Activated naive CD4-positive, alpha-beta T cell treated with anti-CD3 and anti-CD28 coated beads, Interleukin-2, amount 10 ng/mL, durations not matched to agents 7 days and 5 days (primary cell): ENCODE results near the gene PDE4B.

ENCODE experiments used
- CTCF ChIA-PET: fragments of 350-600 bp; sonication (Branson Sonifier 250); formaldehyde crosslinking; loops from one replicate; lab custom pipeline; 2021; ENCODE audit warnings: antibody characterized with exemption; lab: Charles Lee
- DNase-seq: peaks from one replicate; pipeline ENCODE4 v3.0.0-alpha.2; 2020
- H3K27ac Mint-ChIP-seq: one replicate; pipeline ENCODE4 v1.8.0; 2021; ENCODE audit warnings: mild to moderate bottlenecking, moderate library complexity, mixed read lengths
- H3K27me3 Mint-ChIP-seq: one replicate; pipeline ENCODE4 v1.8.0; 2021; ENCODE audit warnings: mild to moderate bottlenecking, mixed read lengths
- H3K36me3 Mint-ChIP-seq: one replicate; pipeline ENCODE4 v1.8.0; 2021; ENCODE audit warnings: mixed read lengths
- H3K4me1 Mint-ChIP-seq: one replicate; pipeline ENCODE4 v1.8.0; 2021; ENCODE audit warnings: mixed read lengths
- H3K4me3 Mint-ChIP-seq: one replicate; pipeline ENCODE4 v1.8.0; 2021; ENCODE audit warnings: mild to moderate bottlenecking, moderate library complexity, mixed read lengths
- H3K9me3 Mint-ChIP-seq: one replicate; pipeline ENCODE4 v1.8.0; 2021; ENCODE audit warnings: mixed read lengths

PDE4B gene

DNA sequence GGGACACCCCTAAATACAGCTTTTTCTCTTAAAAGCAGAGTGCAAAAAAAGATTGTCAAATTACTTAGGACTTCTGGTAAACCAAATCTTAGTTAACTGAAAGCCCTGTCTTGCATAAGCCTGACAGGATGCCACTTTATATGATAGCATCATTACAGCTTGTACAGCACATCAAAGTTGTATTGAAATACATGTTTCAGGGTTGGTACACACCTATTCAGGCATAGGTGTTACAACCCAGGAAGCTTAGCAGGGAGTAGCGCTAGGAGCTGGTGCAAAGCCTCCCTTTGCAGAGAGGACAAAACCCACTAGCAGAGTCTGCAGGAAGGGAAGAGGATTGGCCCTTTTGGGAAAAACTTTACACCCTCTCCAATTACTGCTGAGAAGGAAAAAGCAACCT lies 482.4 kb downstream of the PDE4B start:
- Mint-ChIP-seq H3K27ac (peak overlapping the region; percentile 90), H3K4me1 (peaks cover 93% of the 10 kb centered on the region), H3K4me3 (peak overlapping the region; percentile 57), H3K9me3 (no peaks in the 10 kb centered on the region), H3K36me3 (peaks cover 7% of the 10 kb centered on the region), H3K27me3 (no peaks in the 10 kb centered on the region)
- DNase-seq: peak; percentile 36
- CTCF ChIA-PET: interaction anchor here (0.6 to 2.1 kb wide), 12 partner anchors 9 to 171 kb away, joined by 3 to 14 read pairs (median 4); no protein-coding TSS in a partner anchor

DNA sequence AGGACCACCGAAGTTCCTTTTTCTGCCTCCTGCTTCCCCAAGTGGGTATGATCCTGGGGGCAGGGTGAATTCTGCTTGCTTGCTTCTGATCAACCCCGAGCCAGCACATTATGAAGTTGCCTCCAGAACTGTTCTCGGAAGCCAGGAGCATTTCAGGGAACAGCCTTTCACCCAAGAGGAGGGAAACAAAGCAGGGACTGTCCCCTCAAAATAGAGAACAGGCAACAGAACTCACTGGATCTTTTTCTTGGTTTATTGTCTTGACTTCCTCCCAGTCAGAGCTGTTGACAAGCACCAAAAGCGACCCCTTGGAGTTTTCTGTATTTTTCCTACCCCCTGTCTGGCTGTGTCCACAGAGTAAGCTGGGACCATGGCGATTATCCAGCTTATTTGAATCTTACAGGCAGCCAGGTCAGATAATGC lies 482.9 kb downstream of the PDE4B start:
- peak overlapping the region; percentile 57 for H3K4me3 Mint-ChIP-seq
- peak overlapping the region; percentile 90 for H3K27ac Mint-ChIP-seq
- CTCF ChIA-PET: interaction anchor here (0.8 to 2.0 kb wide), 5 partner anchors 16 to 171 kb away, joined by 3 to 14 read pairs (median 4); no protein-coding TSS in a partner anchor
- H3K4me1 Mint-ChIP-seq: peaks cover 93% of the 10 kb centered on the region
- peaks cover 11% of the 10 kb centered on the region for H3K36me3 Mint-ChIP-seq
- H3K9me3 Mint-ChIP-seq: no peaks in the 10 kb centered on the region
- DNase-seq: peak; percentile 29
- H3K27me3 Mint-ChIP-seq: no peaks in the 10 kb centered on the region

DNA sequence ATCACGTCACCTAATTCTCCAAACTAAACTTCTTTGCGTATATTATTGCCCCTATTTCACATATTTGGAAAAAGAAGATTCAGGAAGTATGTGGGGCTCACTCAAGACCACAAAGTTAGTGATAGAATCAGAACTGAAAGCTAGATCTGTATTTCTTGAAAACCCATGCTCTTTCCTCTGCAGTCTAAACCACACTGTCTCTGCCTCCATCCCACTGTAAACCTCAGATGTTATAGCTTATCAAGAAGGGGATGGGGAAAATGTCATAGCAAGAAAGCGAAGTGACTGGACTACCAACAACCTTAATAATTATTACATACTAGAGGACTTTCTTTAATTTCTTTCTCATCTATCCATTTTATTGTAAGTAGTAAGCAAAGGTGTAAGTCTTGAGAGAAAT lies 483.5 kb downstream of the PDE4B start:
- peak; percentile 42 for DNase-seq
- peaks cover 93% of the 10 kb centered on the region for H3K4me1 Mint-ChIP-seq

DNA sequence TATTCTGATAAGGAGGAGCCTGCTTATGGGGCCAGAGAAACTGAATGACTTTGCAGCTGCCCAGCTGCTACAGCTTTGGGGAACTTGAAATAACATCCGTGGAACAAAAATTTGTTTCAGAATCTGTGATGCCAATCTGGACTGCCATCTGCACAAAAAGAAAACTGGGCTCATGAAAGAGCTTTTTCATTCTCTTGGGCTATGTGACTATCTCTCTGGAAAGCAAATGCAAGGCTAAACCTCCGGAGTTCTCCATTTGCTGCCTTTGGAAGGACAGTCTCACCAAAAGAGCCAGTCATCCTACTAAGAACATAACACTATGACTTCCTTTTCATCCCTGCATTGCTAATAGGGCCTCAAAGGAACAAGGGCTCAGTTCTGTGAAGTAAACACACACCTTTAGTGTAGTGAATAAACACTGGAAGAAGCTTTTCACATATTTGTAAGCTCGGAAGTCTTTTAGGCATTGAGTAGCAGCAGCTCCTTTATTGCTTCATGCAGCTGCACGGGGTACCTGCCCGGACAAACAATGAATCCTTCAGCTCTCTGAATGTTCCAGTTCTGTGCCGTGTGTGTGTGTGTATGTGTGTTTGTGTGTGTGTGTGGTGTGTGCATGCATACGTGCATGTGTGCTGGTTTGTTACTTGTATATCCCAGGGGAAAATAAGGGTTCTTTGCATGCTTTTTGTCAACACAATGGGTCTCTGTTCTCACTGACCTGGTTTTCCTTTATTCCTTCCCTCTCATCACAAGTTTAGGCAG lies 485.7 kb downstream of the PDE4B start:
- Mint-ChIP-seq H3K36me3 (peaks cover 11% of the 10 kb centered on the region), H3K4me3 (peak overlapping the region; percentile 27), H3K4me1 (peaks cover 95% of the 10 kb centered on the region), H3K27ac (peak overlapping the region; percentile 79), H3K9me3 (no peaks in the 10 kb centered on the region), H3K27me3 (no peaks in the 10 kb centered on the region)
- no peak for DNase-seq
- CTCF ChIA-PET: interaction anchor here (1.6 kb wide), 1 partner anchor 26 kb away, joined by 6 read pairs; no protein-coding TSS in a partner anchor

More for the DNA sequence above, 483.5 kb downstream of the PDE4B start:
- Mint-ChIP-seq H3K36me3 (peaks cover 11% of the 10 kb centered on the region), H3K9me3 (no peaks in the 10 kb centered on the region), H3K4me3 (peak overlapping the region; percentile 57), H3K27me3 (no peaks in the 10 kb centered on the region), H3K27ac (peak overlapping the region; percentile 90)
- CTCF ChIA-PET: interaction anchor here (0.8 to 1.1 kb wide), 4 partner anchors 17 to 59 kb away, joined by 3 to 4 read pairs (median 4); no protein-coding TSS in a partner anchor

DNA sequence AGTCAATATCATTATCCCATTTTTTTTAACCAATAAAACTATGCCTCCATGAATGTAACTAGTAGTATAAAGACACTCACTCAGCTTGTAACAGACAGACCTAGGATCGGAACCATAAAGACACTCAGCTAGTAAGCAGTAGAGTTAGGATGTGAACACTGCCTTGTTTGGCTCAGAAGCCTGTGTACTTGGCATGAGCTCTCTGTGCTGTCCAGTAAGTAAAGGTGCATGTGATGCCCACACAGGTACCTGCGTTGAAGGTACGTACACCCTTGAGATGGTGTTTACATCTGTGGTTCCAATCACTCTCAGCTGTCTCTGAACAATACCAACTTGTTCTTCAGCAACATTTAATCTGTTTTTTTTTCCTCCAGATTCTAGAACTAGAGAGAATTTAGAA lies 489.1 kb downstream of the PDE4B start:
- H3K27me3 Mint-ChIP-seq: no peaks in the 10 kb centered on the region
- no peak for DNase-seq
- peaks cover 96% of the 10 kb centered on the region for H3K4me1 Mint-ChIP-seq
- peak overlapping the region; percentile 90 for H3K27ac Mint-ChIP-seq
- H3K36me3 Mint-ChIP-seq: peaks cover 11% of the 10 kb centered on the region
- no peaks in the 10 kb centered on the region for H3K9me3 Mint-ChIP-seq
- H3K4me3 Mint-ChIP-seq: no peak overlapping the region
- CTCF ChIA-PET: interaction anchor here (0.6 to 3.0 kb wide), 25 partner anchors 8 to 163 kb away, joined by 3 to 22 read pairs (median 5); no protein-coding TSS in a partner anchor

DNA sequence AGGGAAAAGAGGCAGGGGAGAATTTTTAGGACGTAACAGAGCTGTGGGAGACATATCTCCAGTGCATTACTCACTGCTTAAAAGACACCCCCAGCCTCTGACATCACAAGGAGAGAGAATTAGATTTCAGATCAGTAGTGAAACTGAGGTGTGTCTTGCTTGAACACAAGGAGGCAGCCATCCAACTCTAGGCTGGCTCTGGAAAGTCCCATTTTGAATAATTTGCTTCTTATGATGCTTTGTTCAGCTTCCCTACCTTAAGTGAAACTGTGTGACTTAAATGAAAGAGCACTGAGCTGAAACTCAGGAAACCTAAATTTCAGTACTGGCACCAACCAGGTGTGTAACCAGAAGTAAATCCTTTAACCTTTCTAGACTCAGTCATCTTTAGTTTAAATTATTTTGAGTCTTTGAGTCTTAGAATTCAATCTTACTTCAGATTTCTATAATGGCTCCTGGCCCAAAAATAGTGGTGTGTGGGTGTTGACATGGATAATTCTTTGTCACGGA lies 489.7 kb downstream of the PDE4B start:
- no peaks in the 10 kb centered on the region for H3K27me3 Mint-ChIP-seq
- H3K4me3 Mint-ChIP-seq: no peak overlapping the region
- no peaks in the 10 kb centered on the region for H3K9me3 Mint-ChIP-seq
- peaks cover 92% of the 10 kb centered on the region for H3K4me1 Mint-ChIP-seq
- H3K27ac Mint-ChIP-seq: peak overlapping the region; percentile 90
- H3K36me3 Mint-ChIP-seq: peaks cover 9% of the 10 kb centered on the region
- CTCF ChIA-PET: interaction anchor here (0.7 to 3.0 kb wide), 26 partner anchors 9 to 163 kb away, joined by 3 to 22 read pairs (median 4); no protein-coding TSS in a partner anchor
- DNase-seq: peak; percentile 77

DNA sequence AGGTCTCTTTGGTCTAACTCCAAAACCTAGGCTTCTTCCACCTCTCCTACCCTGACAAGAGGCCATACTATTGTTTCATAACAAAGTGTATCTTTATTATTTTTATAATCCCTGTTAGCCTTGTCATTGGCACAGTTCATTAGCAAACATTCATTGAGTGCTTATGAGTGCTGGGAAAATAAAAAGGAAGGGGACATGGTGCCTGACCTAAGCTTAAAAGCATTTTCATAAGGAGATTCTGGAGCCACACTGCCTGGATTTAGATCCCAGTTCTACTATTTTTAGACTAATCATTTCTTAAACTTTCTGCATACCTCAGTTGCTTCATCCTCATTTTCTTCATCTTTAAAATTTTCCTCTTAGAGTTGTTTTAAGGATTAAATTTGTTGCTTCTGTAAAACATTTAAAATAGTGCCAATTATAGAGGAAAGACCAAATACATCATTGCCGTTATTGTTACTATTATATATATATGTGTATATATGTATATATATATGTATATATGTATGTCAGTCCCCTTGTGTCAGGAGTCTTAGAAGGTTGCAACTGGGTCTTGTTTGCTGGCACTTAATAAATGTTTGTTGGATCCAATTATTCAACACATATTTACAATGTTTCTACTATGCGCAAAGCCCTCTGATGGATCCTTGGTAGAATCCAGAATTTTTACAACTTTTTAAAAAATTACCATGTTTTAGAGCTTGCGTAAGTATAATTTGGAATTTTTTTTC lies 490.4 kb downstream of the PDE4B start:
- Mint-ChIP-seq H3K9me3 (no peaks in the 10 kb centered on the region), H3K4me3 (no peak overlapping the region), H3K27me3 (no peaks in the 10 kb centered on the region), H3K4me1 (peaks cover 88% of the 10 kb centered on the region), H3K27ac (peak overlapping the region; percentile 90), H3K36me3 (peaks cover 9% of the 10 kb centered on the region)
- CTCF ChIA-PET: interaction anchor here (0.7 to 3.0 kb wide), 21 partner anchors 8 to 162 kb away, joined by 3 to 22 read pairs (median 5); no protein-coding TSS in a partner anchor
- DNase-seq: no peak

DNA sequence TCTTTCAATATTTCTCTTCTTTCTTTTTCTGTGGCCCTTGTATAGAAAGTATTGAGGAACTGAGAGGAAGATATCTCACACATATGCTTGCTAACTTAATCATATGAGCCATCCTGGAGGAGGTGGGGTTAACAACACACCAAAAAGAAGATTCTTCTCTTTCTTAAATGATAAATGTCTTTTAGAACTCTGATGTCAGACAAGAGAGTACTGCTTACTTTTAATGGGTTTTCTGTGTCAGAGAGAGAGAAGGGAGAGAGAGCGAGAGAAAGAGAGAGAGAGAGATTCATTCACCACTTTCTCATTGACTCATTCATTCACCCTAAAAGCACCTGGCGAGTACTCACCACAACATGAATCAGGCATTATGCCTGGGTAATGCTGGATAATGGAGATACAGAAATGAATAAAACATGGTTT lies 490.9 kb downstream of the PDE4B start:
- Mint-ChIP-seq H3K36me3 (peaks cover 9% of the 10 kb centered on the region), H3K4me3 (peak overlapping the region; percentile 0)
- DNase-seq: no peak

DNA sequence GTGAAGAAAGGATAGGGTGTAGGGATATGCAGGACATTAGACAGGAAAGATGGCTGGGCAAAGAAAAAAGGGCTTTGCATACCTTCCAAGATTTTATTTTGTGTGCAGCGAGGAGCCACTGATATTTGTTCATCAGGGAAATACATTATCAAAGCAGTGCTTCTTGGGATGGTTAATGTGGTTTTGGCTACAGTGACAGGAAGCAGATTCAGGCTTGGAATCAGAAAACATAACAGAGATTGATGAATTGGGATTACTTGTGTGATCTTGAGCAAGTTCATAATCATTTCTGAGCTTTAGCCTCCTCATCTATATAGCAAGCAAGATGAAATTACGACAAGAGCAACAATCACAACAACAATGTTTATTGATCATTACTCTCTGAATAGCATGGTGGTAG lies 492.1 kb downstream of the PDE4B start:
- H3K27me3 Mint-ChIP-seq: no peaks in the 10 kb centered on the region
- no peak overlapping the region for H3K27ac Mint-ChIP-seq
- H3K9me3 Mint-ChIP-seq: no peaks in the 10 kb centered on the region
- H3K4me3 Mint-ChIP-seq: no peak overlapping the region
- peaks cover 73% of the 10 kb centered on the region for H3K4me1 Mint-ChIP-seq
- no peak for DNase-seq
- peaks cover 5% of the 10 kb centered on the region for H3K36me3 Mint-ChIP-seq
- CTCF ChIA-PET: interaction anchor here (0.8 to 3.0 kb wide), 2 partner anchors 10 to 51 kb away, joined by 3 to 13 read pairs; no protein-coding TSS in a partner anchor

More for the DNA sequence above, 490.9 kb downstream of the PDE4B start:
- Mint-ChIP-seq H3K4me1 (peaks cover 83% of the 10 kb centered on the region), H3K9me3 (no peaks in the 10 kb centered on the region), H3K27me3 (no peaks in the 10 kb centered on the region), H3K27ac (peak overlapping the region; percentile 90)
- CTCF ChIA-PET: interaction anchor here (2.2 to 3.0 kb wide), 2 partner anchors 52 to 161 kb away, joined by 13 to 22 read pairs; no protein-coding TSS in a partner anchor

DNA sequence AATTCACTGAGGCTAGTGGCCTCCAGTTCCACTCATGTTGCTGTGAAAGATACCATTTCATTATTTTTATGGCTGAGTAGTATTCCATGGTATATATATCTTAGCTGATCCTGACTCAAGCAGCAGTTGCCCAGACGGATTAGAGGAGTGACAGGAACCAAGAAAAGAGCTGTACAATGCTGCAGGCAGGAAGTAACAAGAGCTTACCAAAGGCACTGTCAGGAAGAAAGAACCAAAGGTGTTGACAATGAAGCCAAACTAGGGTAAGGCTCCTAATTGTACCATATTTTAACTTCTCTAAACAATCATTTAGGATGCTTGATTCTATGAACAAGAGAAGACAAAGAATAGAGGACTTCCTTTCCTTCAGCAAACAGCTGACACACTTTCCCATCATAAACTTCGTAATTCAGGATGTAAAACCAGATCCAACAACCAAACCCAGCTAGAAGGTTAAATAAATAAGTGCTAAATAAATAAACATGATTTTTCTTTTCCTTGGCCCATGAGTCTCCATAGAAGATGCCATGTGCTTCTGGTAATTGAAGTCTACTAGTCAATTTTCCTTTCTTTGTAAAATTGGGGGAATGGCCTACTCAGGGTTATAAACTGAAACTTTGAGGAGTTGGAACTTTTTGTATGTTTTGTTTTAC lies 493.0 kb downstream of the PDE4B start:
- CTCF ChIA-PET: interaction anchor here (1.1 to 3.0 kb wide), 2 partner anchors 11 to 160 kb away, joined by 4 to 7 read pairs; no protein-coding TSS in a partner anchor
- peaks cover 69% of the 10 kb centered on the region for H3K4me1 Mint-ChIP-seq
- H3K4me3 Mint-ChIP-seq: no peak overlapping the region
- H3K27me3 Mint-ChIP-seq: no peaks in the 10 kb centered on the region
- no peaks in the 10 kb centered on the region for H3K9me3 Mint-ChIP-seq
- H3K27ac Mint-ChIP-seq: peak overlapping the region; percentile 13
- no peak for DNase-seq
- H3K36me3 Mint-ChIP-seq: no peaks in the 10 kb centered on the region

DNA sequence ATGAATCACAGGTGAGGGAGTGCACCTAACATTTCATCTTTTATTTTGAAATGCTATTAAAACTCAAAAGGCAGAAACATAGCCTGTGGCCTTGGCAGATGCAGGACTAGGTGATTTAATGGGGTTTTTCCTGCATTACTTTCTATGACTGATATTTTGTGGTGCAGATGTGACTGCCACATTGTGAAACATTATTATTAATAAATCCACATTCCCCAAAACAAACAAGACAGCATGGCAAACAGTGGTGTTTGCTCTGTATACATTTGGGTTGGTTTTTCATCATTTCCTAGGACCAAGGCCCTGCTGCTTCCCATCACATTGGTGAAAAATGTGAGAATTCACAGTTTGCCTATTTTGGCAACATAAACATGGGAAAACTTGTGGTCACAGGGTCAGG lies 493.6 kb downstream of the PDE4B start:
- Mint-ChIP-seq H3K36me3 (no peaks in the 10 kb centered on the region), H3K27me3 (no peaks in the 10 kb centered on the region), H3K9me3 (no peaks in the 10 kb centered on the region), H3K4me1 (peaks cover 67% of the 10 kb centered on the region), H3K4me3 (no peak overlapping the region), H3K27ac (no peak overlapping the region)
- no peak for DNase-seq
- CTCF ChIA-PET: interaction anchor here (1.1 to 3.0 kb wide), 2 partner anchors 12 to 159 kb away, joined by 4 to 7 read pairs; no protein-coding TSS in a partner anchor

DNA sequence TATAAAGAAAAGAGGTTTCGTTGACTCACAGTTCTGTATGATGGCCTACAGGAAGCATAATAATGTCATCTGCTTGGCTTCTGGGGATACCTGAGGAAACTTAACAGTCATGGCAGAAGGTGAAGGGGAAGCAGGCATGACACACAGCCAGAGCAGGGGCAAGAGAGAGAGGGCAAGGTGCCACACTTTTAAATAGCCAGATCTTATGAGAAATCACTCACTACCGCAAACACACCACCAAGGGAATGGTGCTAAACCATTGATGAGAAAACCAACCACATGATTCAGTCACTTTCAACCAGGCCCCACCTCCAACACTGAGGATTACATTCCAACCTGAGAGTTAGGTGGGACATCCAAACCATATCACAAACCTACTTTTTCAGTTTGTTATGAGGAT lies 495.4 kb downstream of the PDE4B start:
- Mint-ChIP-seq H3K9me3 (no peaks in the 10 kb centered on the region), H3K4me3 (no peak overlapping the region), H3K27ac (no peak overlapping the region), H3K4me1 (peaks cover 50% of the 10 kb centered on the region), H3K27me3 (no peaks in the 10 kb centered on the region), H3K36me3 (no peaks in the 10 kb centered on the region)
- CTCF ChIA-PET: interaction anchor here (3.0 kb wide), 1 partner anchor 157 kb away, joined by 7 read pairs; no protein-coding TSS in a partner anchor
- DNase-seq: no peak
